ENCODE results near the gene EML4.

EML4 gene

GRCh38 chr2:42367835-42368234, 198.7 kb downstream of the EML4 start:
- TF ChIP-seq, protein P1, sequence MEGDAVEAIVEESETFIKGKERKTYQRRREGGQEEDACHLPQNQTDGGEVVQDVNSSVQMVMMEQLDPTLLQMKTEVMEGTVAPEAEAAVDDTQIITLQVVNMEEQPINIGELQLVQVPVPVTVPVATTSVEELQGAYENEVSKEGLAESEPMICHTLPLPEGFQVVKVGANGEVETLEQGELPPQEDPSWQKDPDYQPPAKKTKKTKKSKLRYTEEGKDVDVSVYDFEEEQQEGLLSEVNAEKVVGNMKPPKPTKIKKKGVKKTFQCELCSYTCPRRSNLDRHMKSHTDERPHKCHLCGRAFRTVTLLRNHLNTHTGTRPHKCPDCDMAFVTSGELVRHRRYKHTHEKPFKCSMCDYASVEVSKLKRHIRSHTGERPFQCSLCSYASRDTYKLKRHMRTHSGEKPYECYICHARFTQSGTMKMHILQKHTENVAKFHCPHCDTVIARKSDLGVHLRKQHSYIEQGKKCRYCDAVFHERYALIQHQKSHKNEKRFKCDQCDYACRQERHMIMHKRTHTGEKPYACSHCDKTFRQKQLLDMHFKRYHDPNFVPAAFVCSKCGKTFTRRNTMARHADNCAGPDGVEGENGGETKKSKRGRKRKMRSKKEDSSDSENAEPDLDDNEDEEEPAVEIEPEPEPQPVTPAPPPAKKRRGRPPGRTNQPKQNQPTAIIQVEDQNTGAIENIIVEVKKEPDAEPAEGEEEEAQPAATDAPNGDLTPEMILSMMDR (IDR thresholded peaks at IDR 0.05; ENCODE audit: insufficient read depth, low read depth, low read length, missing control alignments), result no peak
- DNase-seq (ENCODE audit: low read depth), result no peak
- H3K4me3 ChIP-seq (ENCODE audit: low read depth, low read length), result no peak overlapping the region

DNA sequence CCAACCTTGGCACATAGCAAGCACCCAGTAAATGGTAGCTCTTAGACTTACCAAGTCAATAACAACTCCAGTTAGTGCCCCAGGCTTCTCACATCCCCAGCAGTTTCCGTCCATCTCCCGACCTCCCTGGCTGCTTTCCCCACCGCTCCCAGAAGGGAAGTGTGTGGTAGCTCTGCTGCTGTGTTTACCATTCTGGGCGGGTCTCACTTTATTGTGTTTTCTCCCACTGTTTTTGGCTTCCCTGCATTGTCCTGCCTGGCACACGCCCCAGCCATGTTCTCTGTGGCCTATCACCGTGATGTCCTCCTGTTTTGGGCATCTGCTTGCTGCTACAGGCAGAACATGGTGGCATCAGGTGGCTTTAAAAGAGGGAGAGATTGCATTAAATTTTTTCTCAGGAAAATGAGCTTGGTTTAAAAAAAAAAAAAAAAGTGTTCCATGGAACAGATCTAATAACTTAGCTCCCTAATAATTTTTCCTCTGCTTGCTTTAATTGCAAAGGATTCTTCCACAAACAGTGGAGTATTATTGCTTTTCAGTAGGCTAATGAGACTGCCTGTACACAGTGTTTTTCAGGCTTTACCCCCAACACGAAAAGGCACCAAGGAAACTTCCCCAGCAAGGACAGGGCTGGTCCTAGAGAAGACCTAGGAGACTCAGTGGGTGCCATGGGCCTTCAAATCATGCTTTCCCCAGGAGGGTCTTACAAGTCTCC, 199.8 kb downstream of the EML4 start:
- TF ChIP-seq, protein P1 (IDR thresholded peaks at IDR 0.05; ENCODE audit: insufficient read depth, low read depth, low read length, missing control alignments), result no peak
- no peak for DNase-seq (ENCODE audit: low read depth)
- H3K4me3 ChIP-seq (ENCODE audit: low read depth, low read length), result no peak overlapping the region

- TF ChIP-seq, protein P1 (IDR thresholded peaks at IDR 0.05; ENCODE audit: insufficient read depth, low read depth, low read length, missing control alignments), result no peak
- DNase-seq (ENCODE audit: low read depth), result no peak
- H3K4me3 ChIP-seq (ENCODE audit: low read depth, low read length), result no peak overlapping the region
These were observed 200.5 kb downstream of the EML4 start for GRCh38 chr2:42369532-42370229.

DNA sequence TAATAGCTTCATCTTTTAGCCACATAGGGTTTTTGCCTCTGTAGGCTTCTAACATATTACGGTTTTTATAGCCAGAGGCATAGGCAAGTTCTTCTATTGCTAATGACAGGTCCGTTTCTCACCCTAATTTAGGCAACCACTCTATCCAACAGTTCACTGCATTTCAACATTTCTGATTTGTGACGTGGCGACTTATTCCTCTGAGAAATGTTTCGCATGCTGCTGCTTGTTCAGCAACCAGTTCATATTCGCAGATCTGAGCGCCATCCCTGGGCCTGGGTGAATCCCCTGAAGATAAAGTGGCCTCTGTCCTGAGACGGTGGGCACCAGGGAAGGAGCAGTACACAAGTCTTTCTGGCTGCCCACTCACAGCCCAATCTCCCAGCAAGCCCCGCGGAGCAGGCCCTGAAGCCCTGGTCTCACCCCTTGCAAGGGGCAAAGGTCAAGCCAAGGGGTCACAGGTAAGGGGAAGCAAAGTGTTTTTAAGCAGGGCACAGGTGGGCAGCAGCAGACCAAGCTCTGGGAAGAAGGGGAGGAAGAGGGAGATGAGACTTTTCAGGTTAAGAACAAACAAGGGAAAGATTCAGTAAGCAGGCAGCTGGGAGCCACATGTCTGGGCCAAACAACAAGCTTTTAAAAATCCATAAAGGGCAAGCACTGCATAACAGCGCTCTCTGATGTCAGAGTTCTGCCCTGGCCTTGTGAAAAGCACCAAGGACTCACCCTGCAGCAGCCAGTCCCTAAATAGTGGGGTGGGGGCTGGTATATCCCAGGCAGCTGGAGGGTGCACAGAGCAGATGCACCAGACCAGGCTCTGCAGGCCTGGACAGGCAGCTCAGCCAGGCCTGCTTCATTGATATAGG, 202.7 kb downstream of the EML4 start:
- TF ChIP-seq, protein P1 (IDR thresholded peaks at IDR 0.05; ENCODE audit: insufficient read depth, low read depth, low read length, missing control alignments), result no peak
- H3K4me3 ChIP-seq (ENCODE audit: low read depth, low read length), result no peak overlapping the region
- no peak for DNase-seq (ENCODE audit: low read depth)

- no peak for DNase-seq (ENCODE audit: low read depth)
- TF ChIP-seq, protein P1 (IDR thresholded peaks at IDR 0.05; ENCODE audit: insufficient read depth, low read depth, low read length, missing control alignments), result no peak
- no peak overlapping the region for H3K4me3 ChIP-seq (ENCODE audit: low read depth, low read length)
These were observed 203.5 kb downstream of the EML4 start for GRCh38 chr2:42372474-42373200.

DNA sequence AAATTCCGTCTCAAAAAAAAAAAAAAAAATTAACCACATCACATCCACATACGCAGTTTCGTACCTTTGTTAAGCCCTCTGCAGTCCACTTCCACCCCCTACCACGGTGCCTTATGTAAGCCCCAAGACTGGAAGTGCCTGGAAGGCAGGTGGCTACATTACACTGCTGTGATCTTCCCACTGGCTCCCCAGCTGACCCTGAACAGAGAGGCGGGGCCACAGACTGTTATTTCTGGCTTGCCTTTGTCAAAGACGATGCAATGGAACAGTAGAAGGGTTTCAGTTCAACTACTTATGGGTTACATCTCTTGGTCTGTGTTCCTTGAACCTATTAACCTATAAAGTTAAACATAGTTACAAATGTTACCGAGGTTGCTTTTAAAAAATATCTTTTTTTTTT, 207.6 kb downstream of the EML4 start:
- no peak for DNase-seq (ENCODE audit: low read depth)
- H3K4me3 ChIP-seq (ENCODE audit: low read depth, low read length), result no peak overlapping the region
- TF ChIP-seq, protein P1 (IDR thresholded peaks at IDR 0.05; ENCODE audit: insufficient read depth, low read depth, low read length, missing control alignments), result no peak

All from GM12865 (cell line).